ENCODE results near the gene CEP55.

- TF ChIP-seq, protein P1, sequence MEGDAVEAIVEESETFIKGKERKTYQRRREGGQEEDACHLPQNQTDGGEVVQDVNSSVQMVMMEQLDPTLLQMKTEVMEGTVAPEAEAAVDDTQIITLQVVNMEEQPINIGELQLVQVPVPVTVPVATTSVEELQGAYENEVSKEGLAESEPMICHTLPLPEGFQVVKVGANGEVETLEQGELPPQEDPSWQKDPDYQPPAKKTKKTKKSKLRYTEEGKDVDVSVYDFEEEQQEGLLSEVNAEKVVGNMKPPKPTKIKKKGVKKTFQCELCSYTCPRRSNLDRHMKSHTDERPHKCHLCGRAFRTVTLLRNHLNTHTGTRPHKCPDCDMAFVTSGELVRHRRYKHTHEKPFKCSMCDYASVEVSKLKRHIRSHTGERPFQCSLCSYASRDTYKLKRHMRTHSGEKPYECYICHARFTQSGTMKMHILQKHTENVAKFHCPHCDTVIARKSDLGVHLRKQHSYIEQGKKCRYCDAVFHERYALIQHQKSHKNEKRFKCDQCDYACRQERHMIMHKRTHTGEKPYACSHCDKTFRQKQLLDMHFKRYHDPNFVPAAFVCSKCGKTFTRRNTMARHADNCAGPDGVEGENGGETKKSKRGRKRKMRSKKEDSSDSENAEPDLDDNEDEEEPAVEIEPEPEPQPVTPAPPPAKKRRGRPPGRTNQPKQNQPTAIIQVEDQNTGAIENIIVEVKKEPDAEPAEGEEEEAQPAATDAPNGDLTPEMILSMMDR (conservative IDR thresholded peaks at IDR 0.05) = no peak
- no peak for TF ChIP-seq ZFX (IDR thresholded peaks at IDR 0.05)
Observed at GRCh38 chr10:93457511-93457910, 38.9 kb upstream of the CEP55 start.
